Measurements from ENCODE around the gene PGS1.

Gene PGS1

GRCh38 chr17:78411241-78411857, 32.9 kb downstream of the PGS1 start:
- no peak for FAIRE-seq

DNA sequence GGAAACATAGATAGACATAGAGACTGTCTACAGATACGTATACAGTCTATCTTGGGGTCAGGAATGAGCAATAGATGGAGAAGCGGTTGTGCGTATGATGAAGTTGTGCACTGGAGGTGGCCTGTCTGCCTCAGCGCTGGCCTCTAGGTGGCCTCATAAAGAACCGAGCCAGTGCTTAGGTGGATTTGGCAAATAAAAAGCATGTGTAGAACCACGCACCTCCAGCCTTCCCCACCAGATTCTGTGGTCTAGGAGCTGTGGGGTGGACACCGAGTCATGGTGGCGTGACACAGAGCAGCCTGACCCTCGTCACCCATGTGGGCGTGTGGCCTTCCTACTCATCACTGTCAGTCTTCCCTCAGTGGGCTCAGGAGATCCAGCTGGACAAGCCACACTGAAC, 34.0 kb downstream of the PGS1 start:
- FAIRE-seq: no peak

DNA sequence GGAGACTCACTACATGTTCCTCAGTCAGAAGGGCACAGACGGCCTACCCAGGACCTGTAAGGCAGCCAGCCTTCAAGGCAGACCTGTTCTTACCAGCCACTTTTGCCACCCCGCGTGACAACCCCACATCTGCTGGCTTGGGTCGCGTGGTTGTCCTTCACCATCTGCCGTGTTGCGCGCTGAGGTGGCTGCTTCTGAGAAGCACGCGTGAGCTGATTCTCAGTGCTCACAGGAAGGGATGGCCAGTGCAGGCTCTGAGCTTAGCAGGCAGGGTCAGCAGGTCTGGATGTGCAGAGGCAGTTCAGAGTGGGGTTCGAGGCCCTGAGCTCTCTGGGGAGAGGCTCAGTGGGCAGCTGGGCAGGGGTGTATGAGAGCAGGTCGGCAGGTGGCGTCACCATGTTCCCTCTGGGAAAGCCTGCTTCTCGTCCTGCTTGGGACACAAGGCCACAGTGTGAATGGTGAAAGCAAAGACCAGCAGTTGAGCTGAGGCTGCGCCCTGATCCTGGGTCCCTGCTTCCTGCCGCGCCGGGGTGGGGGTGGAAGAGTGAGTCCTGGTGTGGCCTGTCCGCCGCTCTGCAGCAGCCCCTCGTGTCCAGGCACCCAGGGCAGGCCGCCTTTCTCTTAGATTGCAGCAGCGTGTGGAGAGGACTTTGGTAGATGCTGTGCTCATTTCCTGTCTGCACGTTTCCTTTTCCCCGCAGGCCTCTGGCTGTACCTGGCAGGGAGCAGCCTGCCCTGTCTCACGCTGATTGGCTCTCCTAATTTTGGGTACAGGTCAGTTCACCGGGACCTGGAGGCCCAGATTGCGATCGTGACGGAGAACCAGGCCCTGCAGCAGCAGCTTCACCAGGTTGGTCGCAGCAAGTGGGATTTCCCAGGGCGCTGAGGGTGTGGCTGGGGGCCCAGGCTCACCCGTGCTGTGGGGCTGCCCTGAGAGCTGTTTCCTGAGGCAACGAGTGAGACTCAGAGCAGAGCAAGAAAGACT, 36.0 kb downstream of the PGS1 start:
- FAIRE-seq: no peak

DNA sequence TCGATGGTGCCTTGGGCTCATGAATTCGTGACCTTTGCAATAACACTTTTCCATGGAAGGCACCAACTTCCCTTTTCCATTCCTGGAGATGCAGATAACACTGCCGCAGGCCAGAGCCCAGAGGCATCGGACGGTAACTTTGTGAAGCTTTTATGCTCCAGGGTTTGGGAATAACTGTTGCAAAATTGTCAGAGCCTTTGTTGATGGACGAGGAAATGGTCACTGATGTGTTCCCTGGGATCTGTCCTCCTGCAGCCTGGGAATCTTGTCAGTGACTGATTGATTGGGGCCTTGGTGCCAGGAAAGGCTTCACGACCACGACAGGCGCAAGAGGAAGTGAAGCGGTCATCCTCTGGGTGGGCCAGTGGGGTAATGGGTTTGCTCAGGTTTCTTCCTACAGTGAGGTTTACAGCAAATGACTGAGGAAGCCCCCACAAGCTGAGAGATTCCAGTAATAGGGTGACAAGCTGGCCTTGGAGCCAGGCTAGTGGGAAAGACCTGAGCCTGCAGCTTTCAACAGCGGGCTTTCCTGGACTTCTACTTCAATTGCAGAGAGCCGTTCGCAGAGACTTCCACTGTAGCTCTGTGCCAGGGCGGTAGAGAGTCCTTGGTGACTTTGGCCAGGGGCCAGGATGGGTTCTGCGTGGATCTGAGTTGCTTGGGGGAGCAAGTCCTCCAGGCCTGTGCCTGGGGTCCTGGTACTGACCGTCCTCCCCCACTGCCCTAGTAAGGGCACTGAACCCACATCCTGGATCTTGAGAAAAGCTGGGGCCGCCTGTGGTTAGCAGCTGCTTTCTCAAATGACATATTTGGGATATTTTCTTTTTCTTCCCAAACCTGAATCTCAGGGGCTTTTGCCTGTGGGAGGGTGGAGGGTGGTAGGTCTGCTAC, 37.6 kb downstream of the PGS1 start:
- no peak for FAIRE-seq

DNA sequence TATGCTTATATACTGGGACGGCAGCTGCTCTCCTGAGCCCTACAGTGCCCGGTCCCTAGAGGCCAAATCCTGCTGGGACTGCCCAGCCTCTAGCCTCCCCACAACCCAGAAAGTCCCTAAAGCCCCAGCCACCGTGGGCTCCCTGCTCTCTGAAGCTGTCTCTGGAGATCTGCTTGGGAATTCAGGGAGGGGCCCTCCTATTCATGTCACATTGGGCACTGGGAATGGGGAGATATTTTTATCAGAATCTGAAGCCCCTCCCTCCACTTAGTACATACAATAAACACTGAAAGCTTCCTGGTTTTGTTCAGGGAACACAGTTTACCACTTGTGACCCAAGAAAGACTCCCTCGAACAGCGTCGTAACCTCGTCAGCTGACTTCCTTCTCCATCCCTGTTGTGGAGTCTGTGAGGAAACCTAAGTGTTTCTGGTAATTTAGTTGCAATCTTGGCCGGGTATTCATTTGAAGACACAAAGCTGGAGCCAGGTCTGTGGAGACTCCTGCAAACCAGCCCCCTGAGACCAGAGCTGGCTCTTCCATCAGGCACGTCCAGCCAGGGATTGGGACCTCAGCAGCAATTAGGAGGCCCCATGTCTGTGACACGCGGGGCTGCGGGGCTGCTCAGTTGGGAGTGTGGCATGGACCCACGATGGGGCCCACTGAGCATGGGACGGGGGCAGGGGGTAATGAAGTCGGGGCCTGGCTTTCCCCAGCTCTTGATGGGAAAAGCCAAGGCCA, 38.5 kb downstream of the PGS1 start:
- FAIRE-seq: no peak

- FAIRE-seq: no peak
These were observed 39.1 kb downstream of the PGS1 start for GRCh38 chr17:78417531-78417909.

DNA sequence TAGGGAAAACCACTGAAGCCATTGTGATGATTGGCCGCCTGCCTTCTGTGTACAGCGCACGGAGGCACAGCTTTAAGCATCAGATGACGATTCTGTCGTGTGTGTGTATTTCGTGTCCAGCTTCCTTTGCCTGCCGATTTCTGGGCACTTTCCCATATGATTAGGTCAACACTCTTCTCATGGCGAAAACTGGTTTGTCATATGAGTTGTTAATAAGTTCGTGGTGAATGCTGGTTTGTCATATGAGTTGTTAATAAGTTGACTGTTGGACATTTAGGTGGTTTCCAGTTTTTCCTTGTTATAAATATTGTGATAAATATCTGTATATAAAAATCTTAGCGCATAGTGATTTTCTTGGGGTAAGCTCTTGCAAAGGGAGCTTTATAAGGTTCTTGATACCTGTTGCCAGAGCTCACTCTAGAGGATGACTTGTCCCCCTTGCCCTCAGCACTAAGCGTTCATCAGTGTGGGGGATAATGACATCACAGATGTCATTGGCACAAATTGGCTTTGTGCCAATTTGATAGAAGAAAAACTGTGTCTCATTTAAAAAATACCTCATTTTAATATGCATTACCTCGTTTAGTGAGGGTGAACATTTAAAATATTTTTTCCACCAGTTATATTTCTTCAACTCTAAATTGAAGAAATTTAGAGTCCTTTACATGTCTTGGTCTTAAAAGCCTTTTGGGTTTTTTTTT, 40.0 kb downstream of the PGS1 start:
- no peak for FAIRE-seq

- FAIRE-seq: no peak
These were observed 41.7 kb downstream of the PGS1 start for GRCh38 chr17:78419970-78420815.

- no peak for FAIRE-seq
These were observed 42.7 kb downstream of the PGS1 start for GRCh38 chr17:78421084-78421533.

- no peak for FAIRE-seq
These were observed 43.3 kb downstream of the PGS1 start for GRCh38 chr17:78421534-78422266.

GRCh38 chr17:78422267-78422605, 43.8 kb downstream of the PGS1 start:
- FAIRE-seq: no peak

- FAIRE-seq: no peak
These were observed 44.6 kb downstream of the PGS1 start for GRCh38 chr17:78422872-78423588.

DNA sequence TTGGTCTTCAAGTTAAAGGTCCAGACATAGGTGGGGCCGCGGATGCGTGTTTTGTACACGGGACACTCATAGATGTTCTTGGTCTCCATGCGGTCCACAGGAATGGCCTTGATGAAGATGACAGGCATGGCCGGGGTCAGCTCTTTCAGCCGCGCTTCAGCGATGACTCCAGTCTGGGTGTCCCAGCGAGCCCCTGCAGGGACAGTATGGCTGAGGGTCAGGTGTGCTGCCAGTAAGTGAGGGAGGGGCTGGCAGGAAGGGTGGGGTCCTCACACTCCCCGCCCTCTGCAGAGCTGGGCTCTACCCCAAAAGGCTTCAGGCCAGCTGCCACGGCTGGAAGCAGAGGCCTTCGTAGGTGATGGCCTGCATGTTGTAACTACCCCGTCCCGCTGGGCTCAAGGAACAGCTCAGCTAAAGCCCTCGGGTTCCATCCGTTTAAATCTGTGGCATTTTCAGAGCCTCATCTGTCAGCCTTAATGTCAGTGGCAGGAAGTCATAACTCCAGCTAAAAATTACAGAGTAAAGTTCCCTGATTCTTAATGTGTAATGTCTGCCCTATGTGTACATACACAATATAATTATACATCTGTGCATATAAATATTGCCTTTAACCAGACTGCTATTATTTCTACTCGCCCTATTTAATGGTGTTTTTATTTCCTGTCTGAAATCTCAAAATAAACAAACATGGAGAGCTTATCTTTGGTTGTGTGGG, 45.7 kb downstream of the PGS1 start:
- no peak for FAIRE-seq

- no peak for FAIRE-seq
These were observed 47.0 kb downstream of the PGS1 start for GRCh38 chr17:78425429-78425828.

DNA sequence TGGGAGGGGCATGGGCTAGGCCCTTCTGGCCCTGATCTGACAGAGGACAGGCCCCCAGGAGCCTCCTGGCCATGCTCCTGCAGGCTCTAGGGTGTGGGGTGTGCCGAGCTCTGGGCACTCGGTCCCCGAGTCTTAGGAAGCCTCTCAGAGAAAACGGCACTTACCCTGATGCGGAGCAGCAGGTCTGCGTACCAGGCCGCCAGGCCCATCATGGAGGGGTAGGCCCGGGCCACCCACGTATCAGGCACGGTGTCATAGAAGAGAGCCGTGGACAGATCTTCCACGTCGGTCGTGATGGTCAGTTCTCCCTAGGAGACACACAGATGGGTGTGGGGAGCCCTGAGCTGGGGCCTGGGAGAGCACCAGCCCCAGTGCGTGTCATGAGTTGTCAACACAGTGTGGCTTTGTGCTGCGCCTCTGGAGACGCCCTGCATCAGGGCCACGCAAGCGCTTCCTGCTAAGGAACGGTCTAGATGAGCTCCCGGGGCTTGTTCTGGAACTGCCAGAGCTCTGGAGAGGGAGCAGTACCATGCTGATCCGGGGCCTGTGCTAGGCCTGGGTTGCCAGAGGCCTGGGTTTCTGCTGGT, 47.9 kb downstream of the PGS1 start:
- FAIRE-seq: no peak

GRCh38 chr17:78427140-78427539, 48.7 kb downstream of the PGS1 start:
- FAIRE-seq: no peak

DNA sequence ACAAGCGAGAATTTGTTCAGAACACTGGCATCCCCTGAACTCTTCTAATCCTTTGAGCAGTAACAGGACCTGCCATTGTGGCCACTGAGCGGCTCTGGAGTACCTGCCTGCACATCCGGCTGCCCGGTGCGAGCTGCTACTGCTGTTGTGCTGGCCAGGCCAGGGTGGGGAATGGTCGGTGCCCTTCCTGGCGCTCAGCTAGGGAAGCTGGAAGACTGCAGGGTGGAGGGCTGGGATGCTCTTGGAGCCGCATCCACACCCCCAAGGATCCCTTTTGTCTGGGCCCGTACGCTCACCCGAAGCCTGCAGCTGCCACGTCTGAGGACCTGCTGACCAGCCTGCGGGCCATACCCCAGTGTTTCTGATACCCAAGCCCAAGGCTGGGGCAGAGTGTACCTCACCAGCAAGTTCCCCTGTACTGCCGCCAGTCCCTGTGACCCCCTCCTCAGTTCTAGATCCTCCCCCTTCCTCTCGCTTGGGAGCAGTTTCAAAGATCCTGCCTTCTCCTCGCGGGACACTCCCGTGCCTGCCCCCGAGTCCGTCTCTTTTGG, 49.7 kb downstream of the PGS1 start:
- FAIRE-seq: no peak

All from TTC549 (cell line).